Lung (tissue), 12 donors: ENCODE measurements around the gene CMBL. TPM values are rescaled to one million over a fixed set of nuclear protein-coding genes. Genes with fewer than 3 reads are reported as not detected.

ENCODE experiments used
- ATAC-seq: fragments of 200-7000 bp; cut with Tn5 transposase; one replicate; pipeline ENCODE4 v1.9.1; 2020; ENCODE audit warnings: moderate number of reproducible peaks; ENCODE audit not compliant: insufficient read depth, low FRiP score
- DNase-seq, 3 donors: peaks; one replicate each; pipeline ENCODE4 v3.0.0-alpha.2; 2013 to 2017
- H3K27ac ChIP-seq, 2 donors: one replicate each; pipeline ENCODE4 v1.5.1; 2013; ENCODE audit warnings: mild to moderate bottlenecking in 2 of 2, moderate library complexity in 2 of 2, control low read depth in 1 of 2, inconsistent platforms in 1 of 2, low read depth in 1 of 2, low read length in 1 of 2
- H3K27me3 ChIP-seq, 3 donors: one replicate each; pipeline ENCODE4 v1.5.1; 2013; ENCODE audit warnings: low read length in 2 of 3; ENCODE audit not compliant: control insufficient read depth in 3 of 3, insufficient read depth in 3 of 3
- H3K36me3 ChIP-seq, 4 donors: one replicate each; pipeline ENCODE4 v1.5.1; 2013; ENCODE audit warnings: low read length in 4 of 4, mild to moderate bottlenecking in 1 of 4, moderate library complexity in 1 of 4; ENCODE audit not compliant: control insufficient read depth in 4 of 4, insufficient read depth in 4 of 4
- H3K4me1 ChIP-seq, 5 donors: one replicate each; pipeline ENCODE4 v1.5.1; 2013; ENCODE audit warnings: low read length in 5 of 5, mild to moderate bottlenecking in 2 of 5, moderate library complexity in 1 of 5; ENCODE audit not compliant: control insufficient read depth in 5 of 5, insufficient read depth in 5 of 5
- H3K4me3 ChIP-seq: one replicate; pipeline ENCODE4 v1.5.1; 2013; ENCODE audit warnings: mild to moderate bottlenecking, control low read depth, moderate library complexity
- H3K9ac ChIP-seq, 2 donors: one replicate each; pipeline ENCODE4 v1.5.1; 2013; ENCODE audit warnings: low read length in 2 of 2, control low read depth in 1 of 2; ENCODE audit not compliant: insufficient read depth in 1 of 2
- H3K9me3 ChIP-seq, 4 donors: one replicate each; pipeline ENCODE4 v1.5.1; 2013; ENCODE audit warnings: low read length in 3 of 4, mild to moderate bottlenecking in 1 of 4, moderate library complexity in 1 of 4; ENCODE audit not compliant: control insufficient read depth in 4 of 4, insufficient read depth in 3 of 4
- WGBS, 2 donors: extraction: QIAGEN DNeasy Blood & Tissue Kit; methylation state at CpG; one replicate each; pipeline ENCODE4 v1.1.7; 2013; 5-methylcytosine and 5-hydroxymethylcytosine counted together
- polyA plus RNA-seq, 2 donors: library from polyadenylated mRNA; stranded (reverse); fragments of 200-250 nt; gene quantifications; one replicate each; pipeline ENCODE4 v1.2.1, GENCODE V29; 2013
- total RNA-seq, 2 donors: library from RNA; depleted of rRNA in 1 of 2; stranded (reverse); fragments of >200 nt in 1 of 2; gene quantifications; one replicate each; pipeline ENCODE4 v1.2.1, GENCODE V29; 2014 to 2021
- TF ChIP-seq, protein P1 (sequence below): IDR thresholded peaks from 2 replicates; pipeline ENCODE4 v1.5.1; 2012; ENCODE audit warnings: mild to moderate bottlenecking; ENCODE audit errors: control extremely low read depth, extremely low read depth
- donor health status: control.
- donor health status: control.
- donor health status: Bipolar disorder and iron deficiency.
- donor health status: healthy.
- donor health status: DM: yes; HTN: yes; CAD: no.

The CMBL gene
- total and polyA plus RNA-seq, 4 donors = 8.1 to 15.9 (median 12.9) TPM

DNA sequence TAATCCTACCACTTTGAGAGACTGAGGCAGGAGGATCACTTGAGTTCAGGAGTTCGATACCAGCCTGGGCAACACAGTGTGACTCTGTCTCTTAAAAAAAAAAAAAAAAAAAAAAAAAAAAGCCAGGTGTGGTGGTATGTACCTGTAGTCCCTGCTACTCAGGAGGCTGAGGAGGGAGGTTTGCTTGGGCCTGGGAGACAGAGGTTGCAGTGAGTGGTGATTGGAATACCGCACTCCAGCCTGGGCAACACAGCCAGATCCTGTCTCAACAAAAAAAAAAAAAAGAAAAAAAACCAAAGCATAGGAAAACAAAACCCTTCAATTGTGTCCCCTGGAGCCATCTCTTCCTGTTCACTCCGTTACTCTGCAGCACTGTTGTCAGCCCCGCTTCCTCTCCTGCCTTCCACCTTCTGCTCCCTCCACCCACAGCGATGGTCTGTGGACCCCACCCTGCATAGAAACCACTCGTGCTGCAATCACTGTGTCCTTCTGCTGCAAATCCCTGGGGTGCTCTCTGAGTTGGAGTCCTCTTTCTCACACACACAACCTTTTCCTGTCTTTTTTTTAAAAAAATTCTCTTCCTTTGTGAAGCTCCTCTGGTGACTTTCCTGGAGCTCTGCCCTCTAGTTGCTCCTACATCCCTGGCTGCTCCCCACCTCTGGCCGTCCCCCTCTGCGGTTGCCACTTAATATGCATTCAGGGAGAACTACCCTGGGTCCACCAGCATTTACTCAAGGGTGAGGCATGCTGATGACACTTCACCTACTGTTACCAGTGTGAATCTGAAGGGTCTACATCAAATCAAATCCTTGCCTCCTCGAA lies 35.4 kb downstream of the CMBL start:
- Histone ChIP-seq H3K36me3 (no peaks in the 10 kb centered on the region), H3K4me3 (no peak overlapping the region), H3K9ac (no peak overlapping the region), H3K27ac (no peak overlapping the region), H3K27me3 (no peaks in the 10 kb centered on the region), H3K4me1 (peaks cover 0 to 1% (median 0%) of the 10 kb centered on the region in 5 donors), H3K9me3 (no peaks in the 10 kb centered on the region)
- TF ChIP-seq, protein P1, sequence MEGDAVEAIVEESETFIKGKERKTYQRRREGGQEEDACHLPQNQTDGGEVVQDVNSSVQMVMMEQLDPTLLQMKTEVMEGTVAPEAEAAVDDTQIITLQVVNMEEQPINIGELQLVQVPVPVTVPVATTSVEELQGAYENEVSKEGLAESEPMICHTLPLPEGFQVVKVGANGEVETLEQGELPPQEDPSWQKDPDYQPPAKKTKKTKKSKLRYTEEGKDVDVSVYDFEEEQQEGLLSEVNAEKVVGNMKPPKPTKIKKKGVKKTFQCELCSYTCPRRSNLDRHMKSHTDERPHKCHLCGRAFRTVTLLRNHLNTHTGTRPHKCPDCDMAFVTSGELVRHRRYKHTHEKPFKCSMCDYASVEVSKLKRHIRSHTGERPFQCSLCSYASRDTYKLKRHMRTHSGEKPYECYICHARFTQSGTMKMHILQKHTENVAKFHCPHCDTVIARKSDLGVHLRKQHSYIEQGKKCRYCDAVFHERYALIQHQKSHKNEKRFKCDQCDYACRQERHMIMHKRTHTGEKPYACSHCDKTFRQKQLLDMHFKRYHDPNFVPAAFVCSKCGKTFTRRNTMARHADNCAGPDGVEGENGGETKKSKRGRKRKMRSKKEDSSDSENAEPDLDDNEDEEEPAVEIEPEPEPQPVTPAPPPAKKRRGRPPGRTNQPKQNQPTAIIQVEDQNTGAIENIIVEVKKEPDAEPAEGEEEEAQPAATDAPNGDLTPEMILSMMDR = no peak
- ATAC-seq (no peak), DNase-seq (no peak)
- 73 to 75% methylated on average over 9 of the region's 9 CpGs for WGBS, 2 donors

DNA sequence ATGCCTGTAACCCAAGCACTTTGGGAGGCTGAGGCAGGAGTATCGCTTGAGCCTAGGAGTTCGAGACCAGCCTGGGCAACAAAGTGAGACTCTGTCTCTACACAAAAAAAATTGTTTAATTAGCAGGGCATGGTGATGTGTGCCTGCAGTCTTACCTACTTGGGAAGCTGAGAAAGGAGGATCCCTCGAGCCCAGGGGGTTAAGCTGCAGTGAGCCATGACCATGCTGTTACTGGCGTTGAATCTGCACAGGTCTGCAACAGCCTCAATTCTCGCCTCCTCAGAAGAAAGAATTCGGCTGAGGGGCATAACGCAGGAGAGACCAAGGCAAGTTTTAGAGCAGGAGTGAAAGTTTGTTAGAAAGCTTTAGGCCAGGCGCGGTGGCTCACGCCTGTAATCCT lies 39.6 kb downstream of the CMBL start:
- Histone ChIP-seq H3K27me3 (no peaks in the 10 kb centered on the region), H3K4me3 (no peak overlapping the region), H3K4me1 (peaks cover 0 to 1% (median 0%) of the 10 kb centered on the region in 5 donors), H3K36me3 (peaks cover 4 to 17% (median 11%) of the 10 kb centered on the region in 4 donors), H3K27ac (no peak overlapping the region), H3K9ac (no peak overlapping the region), H3K9me3 (no peaks in the 10 kb centered on the region)
- TF ChIP-seq, protein P1 = no peak
- no peak for ATAC-seq
- WGBS, 2 donors = 96% methylated on average over 10 of the region's 10 CpGs
- DNase-seq = no peak

DNA sequence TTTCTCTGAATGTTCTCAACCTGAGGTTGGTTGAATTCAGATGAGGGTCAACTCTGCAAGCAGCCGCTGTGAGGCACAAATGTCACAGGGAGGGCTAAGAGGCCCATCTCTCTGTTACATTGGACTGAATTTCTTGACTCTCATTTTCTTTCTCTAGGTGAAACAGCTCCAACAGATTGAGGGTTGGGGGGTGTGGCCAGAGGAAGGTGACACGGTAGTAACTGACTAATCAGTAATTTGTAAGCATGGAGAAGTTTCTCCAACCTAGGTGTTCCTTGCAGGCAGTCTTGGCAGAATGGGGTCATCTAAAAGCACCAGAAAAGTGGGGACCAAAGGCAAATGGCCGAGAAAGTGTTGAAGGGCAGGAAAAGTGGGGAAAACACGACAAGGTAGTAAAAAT lies 40.9 kb downstream of the CMBL start:
- Histone ChIP-seq H3K4me3 (no peak overlapping the region), H3K36me3 (peaks cover 12 to 29% (median 19%) of the 10 kb centered on the region in 4 donors), H3K9ac (no peak overlapping the region), H3K27me3 (no peaks in the 10 kb centered on the region), H3K4me1 (peaks cover 0 to 1% (median 0%) of the 10 kb centered on the region in 5 donors), H3K9me3 (no peaks in the 10 kb centered on the region), H3K27ac (no peak overlapping the region)
- TF ChIP-seq, protein P1 = no peak
- WGBS, 2 donors = 87 to 88% methylated on average over 4 of the region's 4 CpGs
- DNase-seq = no peak
- no peak for ATAC-seq
